ENCODE data around the gene TMEM129.

Gene TMEM129

DNA sequence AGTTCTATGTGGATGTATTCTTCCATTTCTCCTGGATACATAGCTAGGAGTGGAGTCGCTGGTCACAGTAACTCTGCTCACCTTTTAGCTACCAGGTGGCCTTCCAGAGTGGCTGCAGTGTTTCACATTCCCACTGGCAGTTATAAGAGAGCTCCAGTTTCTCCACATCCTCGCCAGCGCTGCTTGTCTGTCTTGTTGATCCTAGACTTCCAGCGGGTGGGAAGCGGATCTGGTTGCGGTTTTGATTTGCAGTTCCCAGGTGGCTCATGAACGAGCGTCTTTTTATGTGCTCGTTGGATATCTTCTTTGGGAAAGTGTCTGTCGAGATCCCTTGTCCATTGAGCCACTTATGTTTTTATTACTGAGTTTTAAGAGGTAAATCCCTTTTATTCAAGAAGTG lies 11.8 kb upstream of the TMEM129 start:
- TF ChIP-seq EZH2 (optimal IDR thresholded peaks at IDR 0.05; ENCODE audit: low read depth, low read length) (no peak), EZH2phosphoT487 (IDR thresholded peaks at IDR 0.05; ENCODE audit: low read length) (no peak)
- TF ChIP-seq, protein P1, sequence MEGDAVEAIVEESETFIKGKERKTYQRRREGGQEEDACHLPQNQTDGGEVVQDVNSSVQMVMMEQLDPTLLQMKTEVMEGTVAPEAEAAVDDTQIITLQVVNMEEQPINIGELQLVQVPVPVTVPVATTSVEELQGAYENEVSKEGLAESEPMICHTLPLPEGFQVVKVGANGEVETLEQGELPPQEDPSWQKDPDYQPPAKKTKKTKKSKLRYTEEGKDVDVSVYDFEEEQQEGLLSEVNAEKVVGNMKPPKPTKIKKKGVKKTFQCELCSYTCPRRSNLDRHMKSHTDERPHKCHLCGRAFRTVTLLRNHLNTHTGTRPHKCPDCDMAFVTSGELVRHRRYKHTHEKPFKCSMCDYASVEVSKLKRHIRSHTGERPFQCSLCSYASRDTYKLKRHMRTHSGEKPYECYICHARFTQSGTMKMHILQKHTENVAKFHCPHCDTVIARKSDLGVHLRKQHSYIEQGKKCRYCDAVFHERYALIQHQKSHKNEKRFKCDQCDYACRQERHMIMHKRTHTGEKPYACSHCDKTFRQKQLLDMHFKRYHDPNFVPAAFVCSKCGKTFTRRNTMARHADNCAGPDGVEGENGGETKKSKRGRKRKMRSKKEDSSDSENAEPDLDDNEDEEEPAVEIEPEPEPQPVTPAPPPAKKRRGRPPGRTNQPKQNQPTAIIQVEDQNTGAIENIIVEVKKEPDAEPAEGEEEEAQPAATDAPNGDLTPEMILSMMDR (IDR thresholded peaks at IDR 0.05; ENCODE audit: low read length): no peak
- H2AFZ ChIP-seq (ENCODE audit: low read length): no peak overlapping the region

DNA sequence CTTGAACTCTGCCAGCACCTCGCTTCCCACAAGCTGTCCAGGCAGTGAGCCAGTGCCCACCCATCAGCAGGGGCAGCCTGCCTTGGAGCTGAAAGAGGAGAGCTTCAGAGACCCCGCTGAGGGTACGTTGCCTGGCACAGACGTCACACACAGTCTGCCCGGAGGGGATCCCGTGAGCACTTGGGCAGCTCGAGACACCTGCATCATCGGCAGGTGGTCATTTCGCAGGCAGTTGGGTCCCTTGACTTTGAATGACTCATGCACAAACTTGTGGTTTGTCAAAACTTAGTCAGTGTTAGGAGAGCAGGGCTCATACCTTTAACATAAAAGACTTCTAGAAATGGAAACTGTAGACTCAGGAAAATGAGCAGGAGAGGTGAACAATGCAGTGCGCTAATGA lies 10.1 kb upstream of the TMEM129 start:
- Histone ChIP-seq H3K4me2 (ENCODE audit: low read depth, low read length) (no peak overlapping the region), H3F3A (ENCODE audit: insufficient read depth, low read length) (no peaks in the 10 kb centered on the region), H3K79me2 (ENCODE audit: low read length) (peaks cover 64% of the 10 kb centered on the region), H3K36me3 (replicated peaks; ENCODE audit: insufficient read depth, low read length) (peaks cover 26% of the 10 kb centered on the region), H3K9me3 (replicated peaks; ENCODE audit: insufficient read depth, low read length) (no peaks in the 10 kb centered on the region), H2AFZ (ENCODE audit: low read length) (no peak overlapping the region), H3K9ac (ENCODE audit: low read length) (no peak overlapping the region), H3K27ac (ENCODE audit: low read length) (no peak overlapping the region), H3K27me3 (replicated peaks; ENCODE audit: insufficient read depth, low read length) (no peaks in the 10 kb centered on the region), H3K4me1 (ENCODE audit: low read length) (no peaks in the 10 kb centered on the region), H4K20me1 (ENCODE audit: insufficient read depth, low read length) (0 out of 2 replicates have a peak, but pooled peaks cover 7% of the 10 kb centered on the region), H3K9me2 (replicated peaks; ENCODE audit: insufficient read depth, low read length) (no peaks in the 10 kb centered on the region), H3K4me3 (ENCODE audit: low read length) (no peak overlapping the region)
- DNase-seq: no peak
- TF ChIP-seq EZH2 (optimal IDR thresholded peaks at IDR 0.05; ENCODE audit: low read depth, low read length) (no peak), EZH2phosphoT487 (IDR thresholded peaks at IDR 0.05; ENCODE audit: low read length) (no peak)
- TF ChIP-seq, protein P1 (IDR thresholded peaks at IDR 0.05; ENCODE audit: low read length): no peak

More for the DNA sequence above, 11.8 kb upstream of the TMEM129 start:
- no peak overlapping the region for H3K4me2 ChIP-seq (ENCODE audit: low read depth, low read length)
- H3K9ac ChIP-seq (ENCODE audit: low read length): no peak overlapping the region
- H3K4me1 ChIP-seq (ENCODE audit: low read length): no peaks in the 10 kb centered on the region
- no peak for DNase-seq
- H3K27ac ChIP-seq (ENCODE audit: low read length): no peak overlapping the region
- H3K79me2 ChIP-seq (ENCODE audit: low read length): peaks cover 47% of the 10 kb centered on the region
- H4K20me1 ChIP-seq (ENCODE audit: insufficient read depth, low read length): no peaks in the 10 kb centered on the region
- peaks cover 16% of the 10 kb centered on the region for H3K36me3 ChIP-seq (replicated peaks; ENCODE audit: insufficient read depth, low read length)
- H3K9me2 ChIP-seq (replicated peaks; ENCODE audit: insufficient read depth, low read length): no peaks in the 10 kb centered on the region
- no peaks in the 10 kb centered on the region for H3K9me3 ChIP-seq (replicated peaks; ENCODE audit: insufficient read depth, low read length)
- no peak overlapping the region for H3K4me3 ChIP-seq (ENCODE audit: low read length)
- no peaks in the 10 kb centered on the region for H3K27me3 ChIP-seq (replicated peaks; ENCODE audit: insufficient read depth, low read length)
- H3F3A ChIP-seq (ENCODE audit: insufficient read depth, low read length): no peaks in the 10 kb centered on the region

- Histone ChIP-seq H3F3A (ENCODE audit: insufficient read depth, low read length) (0 out of 2 replicates have a peak, but pooled peaks cover under 1% of the 10 kb centered on the region), H2AFZ (ENCODE audit: low read length) (no peak overlapping the region), H3K27ac (ENCODE audit: low read length) (no peak overlapping the region), H3K27me3 (replicated peaks; ENCODE audit: insufficient read depth, low read length) (no peaks in the 10 kb centered on the region), H3K9me2 (replicated peaks; ENCODE audit: insufficient read depth, low read length) (no peaks in the 10 kb centered on the region), H3K4me2 (ENCODE audit: low read depth, low read length) (no peak overlapping the region), H3K79me2 (ENCODE audit: low read length) (peaks cover 70% of the 10 kb centered on the region), H3K9me3 (replicated peaks; ENCODE audit: insufficient read depth, low read length) (no peaks in the 10 kb centered on the region), H3K4me1 (ENCODE audit: low read length) (no peaks in the 10 kb centered on the region), H3K9ac (ENCODE audit: low read length) (no peak overlapping the region), H4K20me1 (ENCODE audit: insufficient read depth, low read length) (0 out of 2 replicates have a peak, but pooled peaks cover 7% of the 10 kb centered on the region), H3K4me3 (ENCODE audit: low read length) (no peak overlapping the region), H3K36me3 (replicated peaks; ENCODE audit: insufficient read depth, low read length) (peaks cover 26% of the 10 kb centered on the region)
- DNase-seq: no peak
- TF ChIP-seq, protein P1 (IDR thresholded peaks at IDR 0.05; ENCODE audit: low read length): no peak
- no peak for TF ChIP-seq EZH2phosphoT487 (IDR thresholded peaks at IDR 0.05; ENCODE audit: low read length)
- no peak for TF ChIP-seq EZH2 (optimal IDR thresholded peaks at IDR 0.05; ENCODE audit: low read depth, low read length)
These were observed 9.5 kb upstream of the TMEM129 start for GRCh38 chr4:1730532-1731135.
